HEK293 (cell line): ENCODE results near the gene USP3.

Experiments used
- CTCF ChIP-seq: fragments of 450-650 bp; formaldehyde crosslinking; IDR thresholded peaks from 2 replicates; pipeline ENCODE4 v1.5.1; 2016; ENCODE audit warnings: missing biosample characterization, missing genetic modification characterization
- TRIM28 ChIP-seq: IDR thresholded peaks from 2 replicates; pipeline ENCODE4 v1.6.1; 2011; ENCODE audit warnings: low read length, control low read depth, borderline replicate concordance
- ZBTB21 ChIP-seq: fragments of 450-650 bp; formaldehyde crosslinking; IDR thresholded peaks from 2 replicates; pipeline ENCODE4 v1.5.1; 2017; ENCODE audit warnings: missing biosample characterization, missing genetic modification characterization
- ZNF518A ChIP-seq: fragments of 450-650 bp; formaldehyde crosslinking; conservative IDR thresholded peaks from 2 replicates; pipeline ENCODE4 v1.5.1; 2016; ENCODE audit warnings: low read depth, missing biosample characterization, missing genetic modification characterization

- no peak for TF ChIP-seq CTCF (tag by site-specific recombination)
- TF ChIP-seq TRIM28 = no peak
- TF ChIP-seq ZNF518A (tag by site-specific recombination) = no peak
- TF ChIP-seq ZBTB21 = no peak
Measured at GRCh38 chr15:63556246-63556645, 51.9 kb downstream of the USP3 start.
